Lower leg skin (tissue), 3 donors: ENCODE data around the gene ASMTL.

Experiments
- POLR2A ChIP-seq, 2 donors: fragments of 450-650 bp; IDR thresholded peaks; one replicate each; pipeline ENCODE4 v1.6.1; 2016 to 2017; ENCODE audit warnings: antibody characterized with exemption in 2 of 2, mild to moderate bottlenecking in 1 of 2, moderate library complexity in 1 of 2
- TF ChIP-seq, protein P1 (sequence below), 3 donors: fragments of 450-650 bp; IDR thresholded peaks; one replicate each; pipeline ENCODE4 v1.5.1; 2016; ENCODE audit warnings: antibody characterized with exemption in 3 of 3, mild to moderate bottlenecking in 3 of 3, moderate library complexity in 2 of 3

GRCh38 chrX:1421433-1422134 lies 31.1 kb downstream of the ASMTL start:
- TF ChIP-seq, protein P1, sequence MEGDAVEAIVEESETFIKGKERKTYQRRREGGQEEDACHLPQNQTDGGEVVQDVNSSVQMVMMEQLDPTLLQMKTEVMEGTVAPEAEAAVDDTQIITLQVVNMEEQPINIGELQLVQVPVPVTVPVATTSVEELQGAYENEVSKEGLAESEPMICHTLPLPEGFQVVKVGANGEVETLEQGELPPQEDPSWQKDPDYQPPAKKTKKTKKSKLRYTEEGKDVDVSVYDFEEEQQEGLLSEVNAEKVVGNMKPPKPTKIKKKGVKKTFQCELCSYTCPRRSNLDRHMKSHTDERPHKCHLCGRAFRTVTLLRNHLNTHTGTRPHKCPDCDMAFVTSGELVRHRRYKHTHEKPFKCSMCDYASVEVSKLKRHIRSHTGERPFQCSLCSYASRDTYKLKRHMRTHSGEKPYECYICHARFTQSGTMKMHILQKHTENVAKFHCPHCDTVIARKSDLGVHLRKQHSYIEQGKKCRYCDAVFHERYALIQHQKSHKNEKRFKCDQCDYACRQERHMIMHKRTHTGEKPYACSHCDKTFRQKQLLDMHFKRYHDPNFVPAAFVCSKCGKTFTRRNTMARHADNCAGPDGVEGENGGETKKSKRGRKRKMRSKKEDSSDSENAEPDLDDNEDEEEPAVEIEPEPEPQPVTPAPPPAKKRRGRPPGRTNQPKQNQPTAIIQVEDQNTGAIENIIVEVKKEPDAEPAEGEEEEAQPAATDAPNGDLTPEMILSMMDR (IDR thresholded peaks at IDR 0.05), result no peak
- TF ChIP-seq POLR2A (IDR thresholded peaks at IDR 0.05), result no peak
